K562 (cell line): ENCODE results near the gene TFPI2. TPM values are rescaled to one million over a fixed set of nuclear protein-coding genes. Genes with fewer than 3 reads are reported as not detected.

Source experiments
- ATAC-seq: fragments of 200-7000 bp; cut with Tn5 transposase; 3 replicates; pipeline ENCODE4 v1.9.1; 2020; ENCODE audit warnings: moderate library complexity
- BruUV-seq: library from RNA; stranded (reverse); fragments of 400-500 nt; replicated peaks from 2 replicates; lab custom pipeline; 2021; lab: Mats Ljungman, UMichigan
- CTCF ChIA-PET: fragments of 300-600 bp; formaldehyde crosslinking; extraction: SDS; loops from one replicate; lab custom pipeline; 2021; ENCODE audit warnings: low intra/inter-chr PET ratio; lab: Yijun Ruan, JAX
- POLR2A ChIA-PET: fragments of 300-600, 350-650 bp; sonication (Branson Sonifier 250); formaldehyde crosslinking; extraction: SDS; loops from one replicate; lab custom pipeline; 2021; ENCODE audit warnings: antibody characterized with exemption, inconsistent platforms; lab: Yijun Ruan, JAX
- DNase-seq, 4 experiments: peaks; one replicate each; pipeline versions ENCODE4 v3.0.0 to v3.0.0-alpha.2; 2011 to 2018; ENCODE audit warnings: low spot score in 3 of 4, mixed read lengths in 3 of 4; ENCODE audit errors: extremely low read depth in 1 of 4
- FAIRE-seq: peaks from 2 replicates; lab custom pipeline; 2011; peaks lifted over from hg19 to GRCh38; lab: Jason Lieb, UNC
- H2AFZ ChIP-seq: 2 replicates; pipeline ENCODE4 v1.6.0; 2011; ENCODE audit warnings: low read depth, low read length, control low read depth, inconsistent platforms
- H3K27ac ChIP-seq: fragments of 200-600 bp; 3 replicates; pipeline ENCODE4 v1.8.0; 2011; ENCODE audit warnings: low read depth, mild to moderate bottlenecking, control low read depth, inconsistent platforms, low read length, moderate library complexity, mixed read lengths; ENCODE audit errors: extremely low read depth
- H3K27me3 ChIP-seq, 2 experiments: fragments of 300-600 bp in 1 of 2; 2 replicates in 1 of 2; 3 replicates in 1 of 2; pipeline versions ENCODE4 v1.6.0 to v1.8.0; 2011; ENCODE audit warnings: inconsistent platforms in 2 of 2, low read length in 2 of 2, mild to moderate bottlenecking in 1 of 2, mixed read lengths in 1 of 2, moderate library complexity in 1 of 2; ENCODE audit not compliant: control insufficient read depth in 2 of 2, insufficient read depth in 2 of 2
- H3K36me3 ChIP-seq: fragments of 300-600 bp; 3 replicates; pipeline ENCODE4 v1.8.0; 2011; ENCODE audit warnings: mild to moderate bottlenecking, low read length, inconsistent platforms; ENCODE audit not compliant: control insufficient read depth, insufficient read depth
- H3K4me1 ChIP-seq, 2 experiments: fragments of 200-600 bp in 1 of 2; replicated peaks in 1 of 2; 2 replicates in 1 of 2; 3 replicates in 1 of 2; pipeline versions ENCODE4 v1.5.1 to v1.8.0; 2011; ENCODE audit warnings: inconsistent platforms in 2 of 2, low read length in 2 of 2, mild to moderate bottlenecking in 1 of 2, mixed read lengths in 1 of 2, moderate library complexity in 1 of 2; ENCODE audit not compliant: control insufficient read depth in 2 of 2, insufficient read depth in 2 of 2
- H3K4me2 ChIP-seq: 2 replicates; pipeline ENCODE4 v1.6.1; 2011; ENCODE audit warnings: low read length, control low read depth, inconsistent platforms, mixed read lengths; ENCODE audit not compliant: insufficient read depth
- H3K4me3 ChIP-seq: fragments of 200-600 bp; sonication (generic), shearing (Covaris generic); 2 replicates; pipeline ENCODE4 v1.5.1; 2016; ENCODE audit warnings: control low read depth, inconsistent platforms
- H3K79me2 ChIP-seq: fragments of 200-600 bp; 3 replicates; pipeline ENCODE4 v1.8.0; 2011; ENCODE audit warnings: low read length, inconsistent platforms; ENCODE audit not compliant: control insufficient read depth, insufficient read depth
- H3K9ac ChIP-seq, 2 experiments: 2 replicates each; pipeline versions ENCODE4 v1.6.0 to v1.6.1; 2011; ENCODE audit warnings: low read depth in 2 of 2, low read length in 2 of 2, control low read depth in 1 of 2, inconsistent platforms in 1 of 2, mild to moderate bottlenecking in 1 of 2, mixed read lengths in 1 of 2; ENCODE audit not compliant: insufficient read depth in 1 of 2
- H3K9me1 ChIP-seq: one replicate; pipeline ENCODE4 v1.6.0; 2011; ENCODE audit warnings: inconsistent platforms, mild to moderate bottlenecking, low read length, moderate library complexity; ENCODE audit not compliant: control insufficient read depth, insufficient read depth
- H3K9me3 ChIP-seq: replicated peaks from 2 replicates; pipeline ENCODE4 v1.5.1; 2011; ENCODE audit warnings: low read depth, low read length, inconsistent platforms; ENCODE audit not compliant: control insufficient read depth, insufficient read depth
- H4K20me1 ChIP-seq: replicated peaks from 2 replicates; pipeline ENCODE4 v1.6.1; 2011; ENCODE audit warnings: low read length, inconsistent platforms, mixed read lengths; ENCODE audit not compliant: control insufficient read depth, insufficient read depth
- AFF1 ChIP-seq, 2 experiments: fragments of 450-650 bp; IDR thresholded peaks; 2 replicates each; pipeline ENCODE4 v1.6.1; 2018; ENCODE audit warnings: mild to moderate bottlenecking in 2 of 2, low read depth in 1 of 2; ENCODE audit not compliant: partially characterized antibody in 2 of 2
- ARNT ChIP-seq, 2 experiments: fragments of 450-650 bp; IDR thresholded peaks; 2 replicates each; pipeline ENCODE4 v1.6.1; 2016; ENCODE audit warnings: mild to moderate bottlenecking in 1 of 2
- ETV6 ChIP-seq, 3 experiments: fragments of 150-350 bp in 1 of 3; sonication (generic) in 1 of 3; formaldehyde crosslinking in 1 of 3; IDR thresholded peaks; 2 replicates each; pipeline versions ENCODE4 v1.6.1 to v1.8.0; 2014 to 2022; ENCODE audit warnings: borderline replicate concordance in 2 of 3, low read depth in 2 of 3, antibody characterized with exemption in 1 of 3, low read length in 1 of 3, mild to moderate bottlenecking in 1 of 3, missing genetic modification reagents in 1 of 3
- NCOA6 ChIP-seq: fragments of 450-650 bp; IDR thresholded peaks from 2 replicates; pipeline ENCODE4 v1.6.1; 2017; ENCODE audit warnings: mild to moderate bottlenecking
- RNF2 ChIP-seq: sonication (generic); IDR thresholded peaks from 2 replicates; pipeline ENCODE4 v1.6.1; 2016
- TAF7 ChIP-seq: fragments of 450-650 bp; IDR thresholded peaks from 2 replicates; pipeline ENCODE4 v1.6.1; 2016; ENCODE audit warnings: missing genetic modification characterization, missing compliant biosample characterization
- YBX1 ChIP-seq: fragments of 450-650 bp; IDR thresholded peaks from 2 replicates; pipeline ENCODE4 v1.7.1; 2016; ENCODE audit warnings: mild to moderate bottlenecking
- ZNF316 ChIP-seq: fragments of 450-650 bp; IDR thresholded peaks from 2 replicates; pipeline ENCODE4 v1.6.1; 2016
- WGBS: fragments of 100-300 bp; shearing (Covaris generic); methylation state at CpG from one replicate; pipeline ENCODE4 v1.1.6; 2016; ENCODE audit warnings: low coverage, mixed read lengths; ENCODE audit not compliant: insufficient coverage; ENCODE audit errors: missing lambda C conversion rate; 5-methylcytosine and 5-hydroxymethylcytosine counted together
- in situ Hi-C: fragments of 300-500 bp; cut with MboI; formaldehyde crosslinking; loops from 4 replicates; pipeline ENCODE4 v1.15.0; 2018; ENCODE audit warnings: inconsistent platforms, mixed read lengths
- intact Hi-C: fragments of 100-400 bp; cut with micrococcal nuclease; formaldehyde crosslinking; loops from 2 replicates; pipeline ENCODE4 v1.14.2; 2022
- polyA plus RNA-seq, 8 experiments: library from polyadenylated mRNA; depleted of rRNA in 4 of 8; stranded (reverse) in 5 of 8; unstranded in 3 of 8; fragments of >200 nt; fragmentation: Nextera tagmentation in 2 of 8; fragmentation: Illumina TruSeq in 1 of 8; extraction: Ambion mirVana in 2 of 8; extraction: Trizol in 1 of 8; gene quantifications; 2 replicates each; pipeline versions ENCODE4 v1.2.1 to v1.2.3, GENCODE V29; 2011 to 2014; ENCODE audit warnings: inconsistent platforms in 1 of 8, missing spikeins in 1 of 8
- total RNA-seq, 7 experiments: library from RNA; depleted of rRNA in 6 of 7; stranded (reverse); fragments of >200 nt in 6 of 7; fragmentation: Illumina TruSeq in 2 of 7; extraction: Trizol in 2 of 7; gene quantifications; 2 replicates each; pipeline versions ENCODE4 v1.2.1 to v1.2.3, GENCODE V29; 2011 to 2021; ENCODE audit warnings: low replicate concordance in 1 of 7
- TF ChIP-seq, protein P1 (sequence below), 2 experiments: fragments of 450-650 bp in 1 of 2; sonication (generic) in 1 of 2; formaldehyde crosslinking; conservative IDR thresholded peaks; 2 replicates each; pipeline versions ENCODE4 v1.4.0 to v1.8.1; 2020 to 2022; ENCODE audit warnings: mild to moderate bottlenecking in 1 of 2, missing genetic modification reagents in 1 of 2

Gene TFPI2
- total and polyA plus RNA-seq, 9 of the 15 experiments (the other 6 are each of a cell fraction or from before 2014, with no cell fraction given) = 0.07 to 0.25 (median 0.11) TPM; not detected in 4

- TF ChIP-seq ARNT (IDR thresholded peaks at IDR 0.05) = no peak
- no peak for TF ChIP-seq NCOA6
- TF ChIP-seq RNF2 = no peak
- TF ChIP-seq, protein P1, sequence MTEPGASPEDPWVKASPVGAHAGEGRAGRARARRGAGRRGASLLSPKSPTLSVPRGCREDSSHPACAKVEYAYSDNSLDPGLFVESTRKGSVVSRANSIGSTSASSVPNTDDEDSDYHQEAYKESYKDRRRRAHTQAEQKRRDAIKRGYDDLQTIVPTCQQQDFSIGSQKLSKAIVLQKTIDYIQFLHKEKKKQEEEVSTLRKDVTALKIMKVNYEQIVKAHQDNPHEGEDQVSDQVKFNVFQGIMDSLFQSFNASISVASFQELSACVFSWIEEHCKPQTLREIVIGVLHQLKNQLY (CRISPR knock-in tag; conservative IDR thresholded peaks at IDR 0.05) = no peak
- TF ChIP-seq TAF7 (tag) = no peak
- no peak for TF ChIP-seq AFF1 (IDR thresholded peaks at IDR 0.05; ENCODE audit: low read depth in 1 of 2, partially characterized antibody in 2 of 2)
- TF ChIP-seq YBX1 = no peak
Observed at GRCh38 chr7:93860261-93860660, 30.3 kb downstream of the TFPI2 start (continued).

GRCh38 chr7:93858857-93859256 is 31.7 kb downstream of the TFPI2 start:
- in situ Hi-C loops (no loop called here), intact Hi-C loops (no loop called here)
- TF ChIP-seq ETV6 (IDR thresholded peaks at IDR 0.05; ENCODE audit: borderline replicate concordance in 1 of 2, low read depth in 2 of 2, low read length in 1 of 2) (no peak), ETV6 (CRISPR knock-in tag; IDR thresholded peaks at IDR 0.05; ENCODE audit: borderline replicate concordance) (no peak), ZNF316 (peak; percentile 56; the same call in 1 of the 2 replicates)
- BruUV-seq = no TSS peak
- H4K20me1 ChIP-seq = no peaks in the 10 kb centered on the region
- no peaks in the 10 kb centered on the region for H3K79me2 ChIP-seq
- H3K4me1 ChIP-seq = no peaks in the 10 kb centered on the region
- no peaks in the 10 kb centered on the region for H3K9me1 ChIP-seq
- DNase-seq (no peak), ATAC-seq (no peak), FAIRE-seq (no peak)
- H3K4me3 ChIP-seq = no peak overlapping the region
- no peaks in the 10 kb centered on the region for H3K9me3 ChIP-seq
- 3% methylated on average over 2 of the region's 2 CpGs for WGBS
- POLR2A ChIA-PET = no interaction called here
- H3K27me3 ChIP-seq = no peaks in the 10 kb centered on the region
- no peak overlapping the region for H3K27ac ChIP-seq
- H3K4me2 ChIP-seq = no peak overlapping the region
- CTCF ChIA-PET = no interaction called here
- no peak overlapping the region for H2AFZ ChIP-seq
- no peak overlapping the region for H3K9ac ChIP-seq
- H3K36me3 ChIP-seq = no peaks in the 10 kb centered on the region
